HG03520 (cell line): Measurements from ENCODE around the gene DZIP3.
A peak's percentile ranks its signal among the peaks of the same experiment; 100 is the strongest.

Experiments
- ATAC-seq: cut with Tn5 transposase; IDR thresholded peaks from one replicate; pipeline ENCODE4 v1.9.1; 2021; ENCODE audit warnings: mild to moderate bottlenecking, moderate library complexity; ENCODE audit not compliant: unreplicated experiment

DZIP3 gene

GRCh38 chr3:108589081-108589997 is at the start of gene DZIP3, which contains the start of gene CIP2A:
Gene DZIP3, plus strand, starts transcription at chr3:108589722. Its CDS starts 15,685 bp downstream, at chr3:108605407.
Gene CIP2A, minus strand, starts transcription at chr3:108589438. Its CDS starts 63 bp downstream, at chr3:108589375.
- ATAC-seq = peak; percentile 88

- ATAC-seq = no peak
Measured at GRCh38 chr3:108546247-108546646, 43.3 kb upstream of the DZIP3 start.

GRCh38 chr3:108546692-108547091 is 42.8 kb upstream of the DZIP3 start:
- ATAC-seq = no peak

- ATAC-seq = no peak
Measured at GRCh38 chr3:108548304-108548703, 41.2 kb upstream of the DZIP3 start.

- ATAC-seq = no peak
Measured at GRCh38 chr3:108548886-108549285, 40.6 kb upstream of the DZIP3 start.

- no peak for ATAC-seq
Measured at GRCh38 chr3:108552267-108553159, 37.0 kb upstream of the DZIP3 start.

GRCh38 chr3:108554229-108554628 is 35.3 kb upstream of the DZIP3 start:
- ATAC-seq = no peak

GRCh38 chr3:108554913-108555571 is 34.5 kb upstream of the DZIP3 start:
- no peak for ATAC-seq

- ATAC-seq = no peak
Measured at GRCh38 chr3:108555966-108556581, 33.4 kb upstream of the DZIP3 start.

GRCh38 chr3:108562565-108562964 is 27.0 kb upstream of the DZIP3 start:
- ATAC-seq = no peak

GRCh38 chr3:108564564-108564963 is 25.0 kb upstream of the DZIP3 start:
- no peak for ATAC-seq

GRCh38 chr3:108565506-108565905 is 24.0 kb upstream of the DZIP3 start:
- no peak for ATAC-seq

- no peak for ATAC-seq
Measured at GRCh38 chr3:108566599-108566998, 22.9 kb upstream of the DZIP3 start.

- ATAC-seq = no peak
Measured at GRCh38 chr3:108569336-108569735, 20.2 kb upstream of the DZIP3 start.

GRCh38 chr3:108578064-108578463 is 11.5 kb upstream of the DZIP3 start:
- no peak for ATAC-seq

GRCh38 chr3:108588601-108589000 is 921 bp upstream of the DZIP3 start:
- no peak for ATAC-seq

- ATAC-seq = no peak
Measured at GRCh38 chr3:108589998-108590323, 439 bp downstream of the DZIP3 start.

GRCh38 chr3:108590460-108590859 is 938 bp downstream of the DZIP3 start:
- ATAC-seq = no peak

- ATAC-seq = no peak
Measured at GRCh38 chr3:108595321-108595720, 5.8 kb downstream of the DZIP3 start.

GRCh38 chr3:108598375-108598774 is 8.9 kb downstream of the DZIP3 start:
- ATAC-seq = no peak
